WTC11 (cell line): Measurements from ENCODE around the gene AVL9.
A peak's percentile ranks its signal among the peaks of the same experiment; 100 is the strongest.

Experiments
- CREM ChIP-seq: sonication (generic); formaldehyde crosslinking; IDR thresholded peaks from 2 replicates; pipeline ENCODE4 v1.8.1; 2022; ENCODE audit warnings: mild to moderate bottlenecking, missing genetic modification reagents, moderate library complexity
- ELF4 ChIP-seq: sonication (generic); formaldehyde crosslinking; IDR thresholded peaks from 2 replicates; pipeline ENCODE4 v1.8.1; 2022; ENCODE audit warnings: low read depth, mild to moderate bottlenecking, moderate library complexity, missing genetic modification reagents
- ETV6 ChIP-seq: sonication (generic); formaldehyde crosslinking; IDR thresholded peaks from 2 replicates; pipeline ENCODE4 v1.8.1; 2022; ENCODE audit warnings: mild to moderate bottlenecking, missing genetic modification reagents
- GTF2I ChIP-seq: fragments of 250-450 bp; sonication (Bioruptor Pico); conservative IDR thresholded peaks from 2 replicates; pipeline ENCODE4 v1.4.0; 2021; ENCODE audit warnings: mild to moderate bottlenecking
- NFYB ChIP-seq: sonication (generic); formaldehyde crosslinking; conservative IDR thresholded peaks from 2 replicates; pipeline ENCODE4 v1.8.0; 2022; ENCODE audit warnings: low read depth, missing genetic modification reagents
- ZNF138 ChIP-seq: sonication (generic); formaldehyde crosslinking; conservative IDR thresholded peaks from 2 replicates; pipeline ENCODE4 v1.8.1; 2022; ENCODE audit warnings: mild to moderate bottlenecking, moderate library complexity, missing genetic modification reagents
- ZNF219 ChIP-seq: sonication (generic); formaldehyde crosslinking; IDR thresholded peaks from 2 replicates; pipeline ENCODE4 v1.8.0; 2023; ENCODE audit warnings: missing genetic modification reagents, mild to moderate bottlenecking, borderline replicate concordance
- ZNF232 ChIP-seq: sonication (generic); formaldehyde crosslinking; IDR thresholded peaks from 2 replicates; pipeline ENCODE4 v1.8.0; 2022; ENCODE audit warnings: mild to moderate bottlenecking, missing genetic modification reagents
- TF ChIP-seq, protein P1 (sequence below): fragments of 200-600 bp; IDR thresholded peaks from 2 replicates; pipeline ENCODE4 v1.8.0; 2022; ENCODE audit warnings: antibody characterized with exemption
- TF ChIP-seq, protein P2 (sequence below): sonication (generic); formaldehyde crosslinking; IDR thresholded peaks from 2 replicates; pipeline ENCODE4 v1.8.1; 2022; ENCODE audit warnings: low read depth, mild to moderate bottlenecking, moderate library complexity, missing genetic modification reagents, borderline replicate concordance

DNA sequence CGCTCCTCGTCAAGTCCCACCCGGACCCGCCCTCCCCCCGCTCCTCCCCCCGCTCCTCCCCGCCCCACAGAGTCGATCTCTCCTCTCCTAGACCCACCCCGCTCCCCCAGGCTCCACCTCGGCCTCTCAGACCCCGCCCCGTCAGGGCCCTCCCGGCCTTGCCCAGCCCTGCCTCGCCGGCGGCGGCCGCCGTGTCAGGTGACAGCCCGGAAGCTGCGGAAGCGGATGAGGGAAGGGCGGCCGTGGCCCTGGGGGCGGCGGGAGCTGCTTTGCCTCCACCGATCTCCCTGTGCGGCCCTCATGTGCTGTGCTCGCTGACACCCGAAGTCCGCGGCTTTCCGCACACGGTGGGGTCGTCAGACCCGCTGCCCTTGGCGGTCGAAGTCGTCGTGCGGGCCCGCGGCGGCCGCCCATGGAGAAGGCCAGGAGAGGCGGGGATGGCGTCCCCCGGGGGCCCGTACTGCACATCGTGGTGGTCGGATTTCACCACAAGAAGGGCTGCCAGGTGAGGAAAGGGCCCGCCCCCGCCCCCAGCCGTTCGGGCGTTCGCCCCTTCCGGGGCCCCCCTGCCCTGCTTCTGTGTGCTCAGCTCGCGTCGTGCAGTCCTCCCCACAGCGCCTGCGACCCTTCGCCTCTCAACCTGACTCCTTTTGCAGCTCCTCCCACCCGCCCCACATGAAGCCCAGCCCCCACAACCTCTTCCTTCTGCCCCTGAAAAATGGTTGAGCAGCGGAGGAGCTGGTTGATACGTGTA is at the start of gene AVL9:
- TF ChIP-seq, protein P1, sequence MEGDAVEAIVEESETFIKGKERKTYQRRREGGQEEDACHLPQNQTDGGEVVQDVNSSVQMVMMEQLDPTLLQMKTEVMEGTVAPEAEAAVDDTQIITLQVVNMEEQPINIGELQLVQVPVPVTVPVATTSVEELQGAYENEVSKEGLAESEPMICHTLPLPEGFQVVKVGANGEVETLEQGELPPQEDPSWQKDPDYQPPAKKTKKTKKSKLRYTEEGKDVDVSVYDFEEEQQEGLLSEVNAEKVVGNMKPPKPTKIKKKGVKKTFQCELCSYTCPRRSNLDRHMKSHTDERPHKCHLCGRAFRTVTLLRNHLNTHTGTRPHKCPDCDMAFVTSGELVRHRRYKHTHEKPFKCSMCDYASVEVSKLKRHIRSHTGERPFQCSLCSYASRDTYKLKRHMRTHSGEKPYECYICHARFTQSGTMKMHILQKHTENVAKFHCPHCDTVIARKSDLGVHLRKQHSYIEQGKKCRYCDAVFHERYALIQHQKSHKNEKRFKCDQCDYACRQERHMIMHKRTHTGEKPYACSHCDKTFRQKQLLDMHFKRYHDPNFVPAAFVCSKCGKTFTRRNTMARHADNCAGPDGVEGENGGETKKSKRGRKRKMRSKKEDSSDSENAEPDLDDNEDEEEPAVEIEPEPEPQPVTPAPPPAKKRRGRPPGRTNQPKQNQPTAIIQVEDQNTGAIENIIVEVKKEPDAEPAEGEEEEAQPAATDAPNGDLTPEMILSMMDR: no peak
- TF ChIP-seq GTF2I (CRISPR knock-in tag) (no peak), ZNF138 (CRISPR knock-in tag) (no peak), ZNF232 (CRISPR knock-in tag) (peak; percentile 89), ELF4 (CRISPR knock-in tag) (peak; percentile 58; the same call in 1 of the 2 replicates), ZNF219 (CRISPR knock-in tag) (no peak; the same call in 1 of the 2 replicates), ETV6 (CRISPR knock-in tag) (peak; percentile 86), CREM (CRISPR knock-in tag) (peak; percentile 68; the same call in 1 of the 2 replicates), NFYB (no peak)
- TF ChIP-seq, protein P2, sequence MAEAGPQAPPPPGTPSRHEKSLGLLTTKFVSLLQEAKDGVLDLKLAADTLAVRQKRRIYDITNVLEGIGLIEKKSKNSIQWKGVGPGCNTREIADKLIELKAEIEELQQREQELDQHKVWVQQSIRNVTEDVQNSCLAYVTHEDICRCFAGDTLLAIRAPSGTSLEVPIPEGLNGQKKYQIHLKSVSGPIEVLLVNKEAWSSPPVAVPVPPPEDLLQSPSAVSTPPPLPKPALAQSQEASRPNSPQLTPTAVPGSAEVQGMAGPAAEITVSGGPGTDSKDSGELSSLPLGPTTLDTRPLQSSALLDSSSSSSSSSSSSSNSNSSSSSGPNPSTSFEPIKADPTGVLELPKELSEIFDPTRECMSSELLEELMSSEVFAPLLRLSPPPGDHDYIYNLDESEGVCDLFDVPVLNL (CRISPR knock-in tag): no peak
